Measurements from ENCODE around the gene SERPINB5. TPM values are rescaled to one million over a fixed set of nuclear protein-coding genes. Genes with fewer than 3 reads are reported as not detected.

Gene SERPINB5
- total and polyA plus RNA-seq, 2 experiments from 2014 or later: 0.16 TPM; not detected in 1

- Histone ChIP-seq H3K27me3 (ENCODE audit: insufficient read depth) (no peaks in the 10 kb centered on the region), H3K9me2 (ENCODE audit: insufficient read depth) (no peaks in the 10 kb centered on the region), H4K20me1 (replicated peaks; ENCODE audit: insufficient read depth) (no peaks in the 10 kb centered on the region), H2AFZ (0 out of 2 replicates have a peak overlapping the region, but pooled peaks have one; percentile 23), H3K36me3 (ENCODE audit: insufficient read depth) (no peaks in the 10 kb centered on the region), H3K4me1 (ENCODE audit: insufficient read depth) (no peaks in the 10 kb centered on the region), H3F3A (replicated peaks; ENCODE audit: low read depth) (no peaks in the 10 kb centered on the region), H3K27ac (ENCODE audit: low read depth) (no peak overlapping the region), H3K4me3 (no peak overlapping the region), H3K79me2 (replicated peaks; ENCODE audit: insufficient read depth) (no peaks in the 10 kb centered on the region), H3K4me2 (no peak overlapping the region)
- H3K27ac Mint-ChIP-seq: 0 out of 2 replicates have a peak overlapping the region, but pooled peaks have one; percentile 21
- no peaks in the 10 kb centered on the region for H3K36me3 Mint-ChIP-seq (ENCODE audit: low read depth)
- H3K4me1 Mint-ChIP-seq: no peaks in the 10 kb centered on the region
- H3K9me3 Mint-ChIP-seq: no peaks in the 10 kb centered on the region
- H3K27me3 Mint-ChIP-seq (ENCODE audit: insufficient read depth, low read depth, poor library complexity): no peaks in the 10 kb centered on the region
- no peak overlapping the region for H3K4me3 Mint-ChIP-seq
- TF ChIP-seq EZH2phosphoT487 (IDR thresholded peaks at IDR 0.05; ENCODE audit: unreplicated experiment) (no peak), ZNF331 (CRISPR knock-in tag; IDR thresholded peaks at IDR 0.05; ENCODE audit: low read depth) (no peak)
- no peak for ATAC-seq
- no peak for DNase-seq (ENCODE audit: low spot score)
Observed at GRCh38 chr18:63465059-63465458, 11.7 kb upstream of the SERPINB5 start.

- Histone ChIP-seq H3K4me2 (no peak overlapping the region), H4K20me1 (replicated peaks; ENCODE audit: insufficient read depth) (no peaks in the 10 kb centered on the region), H3K9me2 (ENCODE audit: insufficient read depth) (no peaks in the 10 kb centered on the region), H3K27ac (ENCODE audit: low read depth) (no peak overlapping the region), H3K4me1 (ENCODE audit: insufficient read depth) (no peaks in the 10 kb centered on the region), H3F3A (replicated peaks; ENCODE audit: low read depth) (no peaks in the 10 kb centered on the region), H3K27me3 (ENCODE audit: insufficient read depth) (no peaks in the 10 kb centered on the region), H3K36me3 (ENCODE audit: insufficient read depth) (no peaks in the 10 kb centered on the region), H3K79me2 (replicated peaks; ENCODE audit: insufficient read depth) (no peaks in the 10 kb centered on the region), H3K4me3 (no peak overlapping the region), H2AFZ (peak overlapping the region; percentile 64)
- no peak overlapping the region for H3K27ac Mint-ChIP-seq
- H3K27me3 Mint-ChIP-seq (ENCODE audit: insufficient read depth, low read depth, poor library complexity): no peaks in the 10 kb centered on the region
- DNase-seq (ENCODE audit: low spot score): no peak
- no peak for TF ChIP-seq POLR2AphosphoS5 (IDR thresholded peaks at IDR 0.05; ENCODE audit: low read depth)
- H3K4me1 Mint-ChIP-seq: no peaks in the 10 kb centered on the region
- no peaks in the 10 kb centered on the region for H3K36me3 Mint-ChIP-seq (ENCODE audit: low read depth)
- H3K4me3 Mint-ChIP-seq: no peak overlapping the region
- no peak for ATAC-seq
- H3K9me3 Mint-ChIP-seq: no peaks in the 10 kb centered on the region
Observed at GRCh38 chr18:63467699-63468098, 9.1 kb upstream of the SERPINB5 start.

GRCh38 chr18:63468575-63468974, 8.2 kb upstream of the SERPINB5 start:
- H3K4me2 ChIP-seq: no peak overlapping the region
- no peak for ATAC-seq
- DNase-seq (ENCODE audit: low spot score): no peak
- H3K4me1 ChIP-seq (ENCODE audit: insufficient read depth): no peaks in the 10 kb centered on the region
- Mint-ChIP-seq H3K4me1 (no peaks in the 10 kb centered on the region), H3K9me3 (no peaks in the 10 kb centered on the region), H3K36me3 (ENCODE audit: low read depth) (no peaks in the 10 kb centered on the region), H3K27ac (no peak overlapping the region), H3K4me3 (no peak overlapping the region), H3K27me3 (ENCODE audit: insufficient read depth, low read depth, poor library complexity) (no peaks in the 10 kb centered on the region)
- no peaks in the 10 kb centered on the region for H3K36me3 ChIP-seq (ENCODE audit: insufficient read depth)
- no peak overlapping the region for H3K27ac ChIP-seq (ENCODE audit: low read depth)
- no peaks in the 10 kb centered on the region for H3K9me2 ChIP-seq (ENCODE audit: insufficient read depth)
- no peaks in the 10 kb centered on the region for H4K20me1 ChIP-seq (replicated peaks; ENCODE audit: insufficient read depth)
- H3K79me2 ChIP-seq (replicated peaks; ENCODE audit: insufficient read depth): no peaks in the 10 kb centered on the region
- TF ChIP-seq EZH2phosphoT487 (IDR thresholded peaks at IDR 0.05; ENCODE audit: unreplicated experiment): no peak
- TF ChIP-seq REST (IDR thresholded peaks at IDR 0.05; ENCODE audit: unreplicated experiment): no peak
- TF ChIP-seq ZNF331 (CRISPR knock-in tag; IDR thresholded peaks at IDR 0.05; ENCODE audit: low read depth): no peak
- no peak for TF ChIP-seq EZH2 (IDR thresholded peaks at IDR 0.05; ENCODE audit: low read depth, unreplicated experiment)
- TF ChIP-seq ZNF462 (CRISPR knock-in tag; IDR thresholded peaks at IDR 0.05): no peak
- H3K4me3 ChIP-seq: no peak overlapping the region
- no peaks in the 10 kb centered on the region for H3F3A ChIP-seq (replicated peaks; ENCODE audit: low read depth)
- H2AFZ ChIP-seq: no peak overlapping the region
- no peaks in the 10 kb centered on the region for H3K27me3 ChIP-seq (ENCODE audit: insufficient read depth)

Data from GM23338 (cell line).